Neuronal stem cell (in vitro differentiated cells): Measurements from ENCODE around the gene ZMAT5.

ENCODE experiments used
- DNase-seq: peaks from one replicate; pipeline ENCODE4 v3.0.0-alpha.2; 2013; ENCODE audit warnings: low spot score
- H2AFZ ChIP-seq: one replicate; pipeline ENCODE4 v1.6.1; 2013; ENCODE audit warnings: mild to moderate bottlenecking, low read length, inconsistent platforms
- H2AK5ac ChIP-seq: 2 replicates; pipeline ENCODE4 v1.6.1; 2013; ENCODE audit warnings: low read depth, mild to moderate bottlenecking, inconsistent platforms, low read length, moderate library complexity, mixed read lengths
- H2BK120ac ChIP-seq: 2 replicates; pipeline ENCODE4 v1.6.1; 2013; ENCODE audit warnings: low read depth, mild to moderate bottlenecking, inconsistent platforms, low read length, moderate library complexity, mixed read lengths
- H2BK12ac ChIP-seq: one replicate; pipeline ENCODE4 v1.6.1; 2013; ENCODE audit warnings: low read length, inconsistent platforms
- H2BK15ac ChIP-seq: 2 replicates; pipeline ENCODE4 v1.6.1; 2013; ENCODE audit warnings: mild to moderate bottlenecking, low read length, inconsistent platforms, mixed read lengths
- H2BK5ac ChIP-seq: one replicate; pipeline ENCODE4 v1.6.1; 2013; ENCODE audit warnings: inconsistent platforms, mild to moderate bottlenecking, low read length, moderate library complexity
- H3K14ac ChIP-seq: one replicate; pipeline ENCODE4 v1.6.1; 2013; ENCODE audit warnings: low read length, inconsistent platforms
- H3K18ac ChIP-seq: 2 replicates; pipeline ENCODE4 v1.6.1; 2013; ENCODE audit warnings: low read length, inconsistent platforms
- H3K23ac ChIP-seq: 2 replicates; pipeline ENCODE4 v1.6.1; 2013; ENCODE audit warnings: low read depth, mild to moderate bottlenecking, mixed read lengths, low read length, inconsistent platforms; ENCODE audit not compliant: poor library complexity
- H3K27ac ChIP-seq: replicated peaks from 3 replicates; pipeline ENCODE4 v1.5.1; 2013; ENCODE audit warnings: low read length, inconsistent platforms
- H3K27me3 ChIP-seq, 3 experiments: 2 replicates each; pipeline ENCODE4 v1.6.1; 2013; ENCODE audit warnings: low read length in 3 of 3, mild to moderate bottlenecking in 2 of 3, inconsistent platforms in 1 of 3, low read depth in 1 of 3, mixed read lengths in 1 of 3, moderate library complexity in 1 of 3; ENCODE audit not compliant: control insufficient read depth in 3 of 3, insufficient read depth in 3 of 3
- H3K36me3 ChIP-seq, 2 donors: replicated peaks in 1 of 2; 2 replicates each; pipeline ENCODE4 v1.6.1; 2013; ENCODE audit warnings: low read length in 2 of 2; ENCODE audit not compliant: control insufficient read depth in 2 of 2, insufficient read depth in 2 of 2
- H3K4ac ChIP-seq: 2 replicates; pipeline ENCODE4 v1.6.1; 2013; ENCODE audit warnings: inconsistent platforms, mild to moderate bottlenecking, low read length, moderate library complexity
- H3K4me1 ChIP-seq, 2 donors: 1 replicate in 1 of 2; 2 replicates in 1 of 2; pipeline ENCODE4 v1.6.1; 2013; ENCODE audit warnings: low read length in 2 of 2, low read depth in 1 of 2; ENCODE audit not compliant: control insufficient read depth in 2 of 2, insufficient read depth in 1 of 2
- H3K4me2 ChIP-seq: one replicate; pipeline ENCODE4 v1.6.1; 2013; ENCODE audit warnings: mild to moderate bottlenecking, low read length, inconsistent platforms; ENCODE audit not compliant: insufficient read depth, poor library complexity, severe bottlenecking
- H3K4me3 ChIP-seq, 2 donors: 2 replicates each; pipeline ENCODE4 v1.5.1; 2013; ENCODE audit warnings: low read length in 2 of 2, mild to moderate bottlenecking in 2 of 2, inconsistent platforms in 1 of 2, moderate library complexity in 1 of 2
- H3K79me1 ChIP-seq: one replicate; pipeline ENCODE4 v1.6.1; 2013; ENCODE audit warnings: low read depth, mild to moderate bottlenecking, inconsistent platforms, low read length, moderate library complexity
- H3K9ac ChIP-seq: one replicate; pipeline ENCODE4 v1.6.1; 2013; ENCODE audit warnings: mild to moderate bottlenecking, low read depth, low read length, inconsistent platforms; ENCODE audit not compliant: poor library complexity
- H3K9me3 ChIP-seq, 2 donors: replicated peaks in 1 of 2; 2 replicates each; pipeline versions ENCODE3 to v1.6.1; 2013; ENCODE audit warnings: low read length in 2 of 2, mild to moderate bottlenecking in 2 of 2, inconsistent platforms in 1 of 2, low read depth in 1 of 2, mixed read lengths in 1 of 2, moderate library complexity in 1 of 2; ENCODE audit not compliant: control insufficient read depth in 2 of 2, insufficient read depth in 1 of 2
- H4K8ac ChIP-seq: one replicate; pipeline ENCODE4 v1.6.1; 2013; ENCODE audit warnings: low read depth, mild to moderate bottlenecking, inconsistent platforms, low read length, moderate library complexity
- H4K91ac ChIP-seq: one replicate; pipeline ENCODE4 v1.6.1; 2013; ENCODE audit warnings: low read length, low read depth, mild to moderate bottlenecking, inconsistent platforms; ENCODE audit not compliant: poor library complexity
- WGBS, 2 donors: extraction: QIAGEN DNeasy Blood & Tissue Kit; methylation state at CpG; one replicate each; pipeline ENCODE4 v1.1.7; 2013; ENCODE audit warnings: missing lambda C conversion rate in 2 of 2, mixed read lengths in 1 of 2; ENCODE audit not compliant: insufficient read length in 2 of 2, insufficient replicate concordance in 1 of 2; ENCODE audit errors: extremely low coverage in 2 of 2; 5-methylcytosine and 5-hydroxymethylcytosine counted together

ZMAT5 gene

DNA sequence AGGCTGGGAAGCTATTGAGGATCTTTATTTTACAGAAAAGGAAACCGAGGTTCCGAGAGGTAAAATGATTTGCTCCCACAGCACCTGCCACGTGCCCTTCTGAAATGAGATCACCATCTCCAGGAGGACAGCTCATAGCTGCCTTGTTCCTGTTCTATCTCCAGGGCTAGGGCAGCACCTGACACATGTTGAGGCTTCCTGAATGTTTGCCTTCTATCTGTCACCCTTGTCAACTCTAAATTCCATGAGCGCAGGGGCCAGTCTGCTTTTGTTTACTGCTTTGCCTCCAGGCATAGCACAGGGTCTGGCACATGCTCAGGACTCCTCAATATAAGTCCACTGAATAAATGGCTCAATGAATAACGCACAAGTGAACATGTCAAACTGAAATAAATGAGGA is 47.2 kb upstream of the ZMAT5 start:
- Histone ChIP-seq H3K36me3 (peaks cover 23 to 93% of the 10 kb centered on the region in 2 donors), H4K8ac (no peak overlapping the region), H2BK15ac (no peak overlapping the region), H3K4me2 (no peak overlapping the region), H4K91ac (no peak overlapping the region), H2BK12ac (no peak overlapping the region), H3K18ac (no peak overlapping the region), H2BK5ac (no peak overlapping the region), H3K9ac (no peak overlapping the region), H3K14ac (no peak overlapping the region), H3K4me3 (no peak overlapping the region), H3K9me3 (no peaks in the 10 kb centered on the region), H2BK120ac (no peak overlapping the region), H3K23ac (no peak overlapping the region), H3K79me1 (peaks cover 2% of the 10 kb centered on the region), H2AFZ (no peak overlapping the region), H3K27me3 (no peaks in the 10 kb centered on the region), H3K27ac (no peak overlapping the region), H2AK5ac (no peak overlapping the region), H3K4ac (no peak overlapping the region), H3K4me1 (no peaks in the 10 kb centered on the region)
- WGBS, 2 donors, result no CpG with 5 or more reads among the region's 5 CpGs
- no peak for DNase-seq

DNA sequence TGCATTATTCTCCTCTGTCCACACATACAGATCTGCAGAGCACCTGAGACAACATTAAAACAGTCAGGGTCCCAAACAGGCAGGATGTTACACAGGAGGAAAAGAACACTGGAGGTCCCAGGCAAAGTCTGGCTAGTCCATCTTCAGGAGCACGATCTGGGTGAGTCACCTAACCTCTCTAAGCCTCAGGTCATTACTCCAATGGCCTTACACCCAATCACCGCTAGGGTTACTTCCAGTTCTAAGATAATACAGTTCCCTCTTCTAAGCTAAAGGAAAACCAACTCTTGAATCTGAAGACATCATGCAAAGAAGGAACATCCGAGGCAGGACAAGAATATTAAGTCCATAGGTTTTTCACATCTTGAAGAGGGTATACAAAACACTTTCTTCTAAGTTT is 46.8 kb upstream of the ZMAT5 start:
- Histone ChIP-seq H3K27me3 (no peaks in the 10 kb centered on the region), H3K27ac (no peak overlapping the region), H3K36me3 (peaks cover 23 to 90% of the 10 kb centered on the region in 2 donors), H2BK12ac (no peak overlapping the region), H2BK15ac (no peak overlapping the region), H3K14ac (no peak overlapping the region), H3K4me3 (no peak overlapping the region), H3K4ac (no peak overlapping the region), H3K79me1 (peaks cover 2% of the 10 kb centered on the region), H2BK120ac (no peak overlapping the region), H3K18ac (no peak overlapping the region), H3K23ac (no peak overlapping the region), H2BK5ac (no peak overlapping the region), H3K9ac (no peak overlapping the region), H3K9me3 (no peaks in the 10 kb centered on the region), H3K4me2 (no peak overlapping the region), H2AK5ac (no peak overlapping the region), H3K4me1 (no peaks in the 10 kb centered on the region), H4K91ac (no peak overlapping the region), H4K8ac (no peak overlapping the region), H2AFZ (no peak overlapping the region)
- WGBS, 2 donors, result no CpG with 5 or more reads among the region's 3 CpGs
- no peak for DNase-seq

DNA sequence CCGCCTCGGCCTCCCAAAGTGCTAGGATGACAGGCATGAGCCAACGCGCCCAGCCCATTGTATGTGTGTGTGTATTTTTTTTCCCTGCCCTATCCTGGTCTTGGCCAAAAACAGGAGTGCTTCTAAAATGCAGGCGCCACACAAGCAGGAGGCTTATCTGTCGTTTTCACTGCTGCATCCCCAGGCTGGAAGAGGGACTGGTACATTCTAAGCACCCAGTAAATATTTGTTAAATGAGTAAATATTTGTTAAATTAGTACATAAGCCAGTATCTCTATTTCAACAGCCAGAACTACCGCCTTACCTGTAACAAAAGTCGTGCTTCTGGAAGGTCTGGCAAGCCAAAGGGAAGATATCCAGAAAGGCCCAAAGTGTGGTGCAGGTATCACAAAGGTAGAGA is 46.3 kb upstream of the ZMAT5 start:
- Histone ChIP-seq H3K4ac (no peak overlapping the region), H3K4me2 (no peak overlapping the region), H3K4me1 (no peaks in the 10 kb centered on the region), H2BK120ac (no peak overlapping the region), H3K18ac (no peak overlapping the region), H3K27ac (no peak overlapping the region), H3K36me3 (peaks cover 26 to 90% of the 10 kb centered on the region in 2 donors), H3K23ac (no peak overlapping the region), H4K91ac (no peak overlapping the region), H3K9ac (no peak overlapping the region), H3K14ac (no peak overlapping the region), H3K9me3 (no peaks in the 10 kb centered on the region), H2BK5ac (no peak overlapping the region), H2AK5ac (no peak overlapping the region), H2AFZ (no peak overlapping the region), H4K8ac (no peak overlapping the region), H2BK12ac (no peak overlapping the region), H3K79me1 (peaks cover 2% of the 10 kb centered on the region), H3K27me3 (no peaks in the 10 kb centered on the region), H3K4me3 (no peak overlapping the region), H2BK15ac (no peak overlapping the region)
- DNase-seq, result no peak
- WGBS, 2 donors, result no CpG with 5 or more reads among the region's 8 CpGs

DNA sequence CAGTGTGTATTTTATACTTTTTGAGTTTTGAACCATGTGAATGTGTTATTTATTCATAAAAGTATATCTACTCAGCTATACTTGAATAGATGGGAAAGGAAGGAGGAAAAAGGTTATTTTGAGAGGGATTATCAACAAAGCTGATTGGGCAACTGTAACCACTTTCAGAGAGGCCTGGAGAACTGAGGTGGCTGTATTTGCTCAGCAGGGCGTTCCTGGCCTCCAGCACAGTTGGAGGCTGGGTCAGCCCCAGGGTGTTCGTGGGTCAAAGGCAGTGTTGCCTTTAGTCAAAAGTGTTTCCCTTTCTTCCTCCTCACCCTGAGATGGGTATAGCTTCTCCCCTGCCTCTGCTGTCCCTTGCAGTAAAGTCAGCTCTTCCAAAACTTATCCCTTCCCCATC is 44.6 kb upstream of the ZMAT5 start:
- DNase-seq, result no peak
- Histone ChIP-seq H2BK15ac (no peak overlapping the region), H2BK120ac (no peak overlapping the region), H2AFZ (no peak overlapping the region), H3K79me1 (peaks cover 2% of the 10 kb centered on the region), H3K18ac (no peak overlapping the region), H3K27me3 (no peaks in the 10 kb centered on the region), H3K4me3 (no peak overlapping the region), H3K36me3 (peaks cover 31 to 93% of the 10 kb centered on the region in 2 donors), H3K14ac (no peak overlapping the region), H3K23ac (no peak overlapping the region), H3K4me1 (no peaks in the 10 kb centered on the region), H3K9me3 (no peaks in the 10 kb centered on the region), H3K27ac (no peak overlapping the region), H4K8ac (no peak overlapping the region), H3K4me2 (no peak overlapping the region), H2BK12ac (no peak overlapping the region), H3K4ac (no peak overlapping the region), H2AK5ac (no peak overlapping the region), H3K9ac (no peak overlapping the region), H2BK5ac (no peak overlapping the region), H4K91ac (no peak overlapping the region)
- WGBS, 2 donors, result no CpG with 5 or more reads among the region's 2 CpGs
